Measurements from ENCODE around the gene COL7A1. TPM values are rescaled to one million over a fixed set of nuclear protein-coding genes. Genes with fewer than 3 reads are reported as not detected.
"Not testable (repeated sequence)": the region's sequence is repeated elsewhere in the genome, so short reads cannot be mapped to it uniquely, and the experiment has no call there.

Gene COL7A1
- total RNA-seq, 1 experiment from 2014 or later = 5.2 TPM

GRCh38 chr3:48532271-48532976, 62.7 kb downstream of the COL7A1 start:
- Mint-ChIP-seq H3K9me3 (ENCODE audit: unreplicated experiment) (no peaks in the 10 kb centered on the region), H3K4me3 (ENCODE audit: unreplicated experiment) (no peak overlapping the region), H3K36me3 (ENCODE audit: insufficient read depth, unreplicated experiment) (peaks cover 15% of the 10 kb centered on the region), H3K27ac (ENCODE audit: unreplicated experiment) (no peak overlapping the region), H3K4me1 (ENCODE audit: low read depth, unreplicated experiment) (no peaks in the 10 kb centered on the region), H3K27me3 (ENCODE audit: insufficient read depth, unreplicated experiment) (no peaks in the 10 kb centered on the region)
- BruUV-seq (replicated peaks) = no TSS peak
- no peaks in the 10 kb centered on the region for H3K27me3 ChIP-seq (replicated peaks; ENCODE audit: control insufficient read depth, insufficient read depth, low read length)
- no peaks in the 10 kb centered on the region for H3K4me1 ChIP-seq
- no peaks in the 10 kb centered on the region for H3K9me3 ChIP-seq
- intact Hi-C loops (cut with micrococcal nuclease; ENCODE audit: unreplicated experiment) = no loop called here
- no peak overlapping the region for H3K4me3 ChIP-seq (ENCODE audit: low read depth, low read length)
- no peak for TF ChIP-seq CTCF (IDR thresholded peaks at IDR 0.05; ENCODE audit: insufficient read depth in 1 of 2, low read depth in 1 of 2, low read length in 1 of 2, severe bottlenecking in 1 of 2, unreplicated experiment in 1 of 2)
- POLR2A ChIA-PET = interaction anchor here (0.6 kb wide), 1 partner anchor 701 kb away, joined by 3 read pairs; no protein-coding TSS in a partner anchor
- CTCF ChIA-PET = no interaction called here
- H3K36me3 ChIP-seq (ENCODE audit: control insufficient read depth, insufficient read depth, low read length) = peaks cover 1% of the 10 kb centered on the region
- no peak for DNase-seq

- H3K4me1 Mint-ChIP-seq (ENCODE audit: low read depth, unreplicated experiment); H3K4me3 ChIP-seq (ENCODE audit: low read depth, low read length); H3K27me3 ChIP-seq (replicated peaks; ENCODE audit: control insufficient read depth, insufficient read depth, low read length); CTCF ChIA-PET; H3K27me3 Mint-ChIP-seq (ENCODE audit: insufficient read depth, unreplicated experiment); BruUV-seq (replicated peaks); DNase-seq; H3K9me3 ChIP-seq; H3K4me3 Mint-ChIP-seq (ENCODE audit: unreplicated experiment); H3K36me3 ChIP-seq (ENCODE audit: control insufficient read depth, insufficient read depth, low read length); H3K9me3 Mint-ChIP-seq (ENCODE audit: unreplicated experiment); H3K4me1 ChIP-seq; POLR2A ChIA-PET; intact Hi-C loops (cut with micrococcal nuclease; ENCODE audit: unreplicated experiment); H3K27ac Mint-ChIP-seq (ENCODE audit: unreplicated experiment): not testable (repeated sequence)
- peaks cover 17% of the 10 kb centered on the region for H3K36me3 Mint-ChIP-seq (ENCODE audit: insufficient read depth, unreplicated experiment)
These were observed 64.4 kb downstream of the COL7A1 start for GRCh38 chr3:48530701-48531100.

GRCh38 chr3:48528754-48529153, 66.4 kb downstream of the COL7A1 start:
- ChIA-PET CTCF (no interaction called here), POLR2A (no interaction called here)
- intact Hi-C loops (cut with micrococcal nuclease; ENCODE audit: unreplicated experiment) = no loop called here
- no peak for TF ChIP-seq CTCF (IDR thresholded peaks at IDR 0.05; ENCODE audit: insufficient read depth in 1 of 2, low read depth in 1 of 2, low read length in 1 of 2, severe bottlenecking in 1 of 2, unreplicated experiment in 1 of 2)
- BruUV-seq (replicated peaks) = no TSS peak
- Mint-ChIP-seq H3K4me3 (ENCODE audit: unreplicated experiment) (no peak overlapping the region), H3K27me3 (ENCODE audit: insufficient read depth, unreplicated experiment) (no peaks in the 10 kb centered on the region), H3K27ac (ENCODE audit: unreplicated experiment) (no peak overlapping the region), H3K36me3 (ENCODE audit: insufficient read depth, unreplicated experiment) (peaks cover 17% of the 10 kb centered on the region), H3K4me1 (ENCODE audit: low read depth, unreplicated experiment) (no peaks in the 10 kb centered on the region), H3K9me3 (ENCODE audit: unreplicated experiment) (no peaks in the 10 kb centered on the region)
- no peak for DNase-seq
- H3K27me3 ChIP-seq (replicated peaks; ENCODE audit: control insufficient read depth, insufficient read depth, low read length) = no peaks in the 10 kb centered on the region
- H3K36me3 ChIP-seq (ENCODE audit: control insufficient read depth, insufficient read depth, low read length) = no peaks in the 10 kb centered on the region
- H3K9me3 ChIP-seq = no peaks in the 10 kb centered on the region
- no peak overlapping the region for H3K4me3 ChIP-seq (ENCODE audit: low read depth, low read length)
- H3K4me1 ChIP-seq = no peaks in the 10 kb centered on the region

Data from Caco-2 (cell line).